NCI-H2227 (cell line): ENCODE results near the gene VOPP1.
"Not testable (repeated sequence)": the region's sequence is repeated elsewhere in the genome, so short reads cannot be mapped to it uniquely, and the experiment has no call there.

Experiments used
- DNase-seq: peaks from one replicate; lab custom pipeline; 2025; ENCODE audit not compliant: unreplicated experiment; lab: John Stamatoyannopoulos, UW

The VOPP1 gene, protein sequence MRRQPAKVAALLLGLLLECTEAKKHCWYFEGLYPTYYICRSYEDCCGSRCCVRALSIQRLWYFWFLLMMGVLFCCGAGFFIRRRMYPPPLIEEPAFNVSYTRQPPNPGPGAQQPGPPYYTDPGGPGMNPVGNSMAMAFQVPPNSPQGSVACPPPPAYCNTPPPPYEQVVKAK

DNA sequence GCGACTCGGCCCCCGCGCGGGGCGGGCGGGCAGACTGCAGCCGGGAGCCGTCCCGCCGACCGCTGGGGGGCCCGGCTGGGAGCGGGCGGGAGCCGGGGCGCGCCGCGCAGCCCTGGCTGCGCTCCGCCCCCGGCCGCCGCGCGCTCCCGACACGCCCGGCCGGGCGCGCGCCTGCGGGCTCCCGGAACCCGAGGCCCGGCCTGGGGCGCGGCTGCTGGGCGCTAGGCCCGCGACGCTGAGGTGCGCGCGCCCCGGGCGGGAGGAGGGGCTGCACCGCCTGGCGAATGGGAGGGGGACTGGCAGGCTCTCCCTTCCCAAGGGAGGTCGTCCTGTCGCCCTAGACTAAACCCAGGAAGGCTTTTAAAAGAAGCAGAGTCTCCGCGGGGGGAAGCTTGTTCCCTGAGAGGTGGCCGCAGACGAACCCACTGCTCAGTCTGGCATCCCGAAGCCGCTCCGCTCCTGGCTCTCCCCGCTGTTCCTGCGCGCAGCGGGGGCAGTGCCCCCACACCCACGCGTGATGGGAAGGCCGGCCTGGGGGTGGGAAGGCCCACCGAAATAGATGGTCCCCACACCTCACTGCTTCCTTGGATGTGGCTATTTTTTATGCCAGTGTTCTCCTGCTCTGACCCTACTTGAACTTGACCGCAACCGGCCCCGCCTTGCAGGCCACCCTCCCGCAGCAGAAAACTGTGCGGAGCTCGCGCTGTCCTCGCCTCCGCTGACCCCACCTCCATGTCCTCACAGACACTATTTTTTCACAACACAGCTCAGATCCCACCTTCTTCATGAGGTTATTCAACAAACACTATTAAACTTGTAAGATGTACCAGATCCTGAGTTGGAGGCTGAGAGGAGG is at the start of gene VOPP1:
TSS of gene VOPP1 (minus strand) at position 125 of the 856 bp plus-strand sequence. CDS start 178 bp downstream, outside the sequence.
- DNase-seq, result peak; percentile 86

DNA sequence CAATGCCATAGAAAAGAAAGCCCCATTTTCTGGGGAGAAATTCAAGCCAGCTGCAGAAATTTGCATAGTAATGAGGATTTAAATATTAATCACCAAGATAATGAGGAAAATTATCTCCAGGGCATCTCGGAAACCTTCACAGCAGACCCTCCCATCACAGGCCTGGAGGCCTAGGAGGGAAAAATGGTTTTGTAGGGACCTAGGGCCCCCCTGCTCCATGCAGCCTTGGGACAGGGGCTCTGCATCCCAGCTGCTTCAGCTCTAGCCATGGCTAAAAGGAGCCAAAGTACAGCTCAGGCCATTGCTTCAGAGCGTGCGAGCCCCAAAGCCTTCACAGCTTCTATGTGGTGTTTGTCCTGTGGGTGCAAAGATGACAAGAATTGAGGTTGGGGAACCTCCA is 46.6 kb upstream of the VOPP1 start:
- no peak for DNase-seq

DNA sequence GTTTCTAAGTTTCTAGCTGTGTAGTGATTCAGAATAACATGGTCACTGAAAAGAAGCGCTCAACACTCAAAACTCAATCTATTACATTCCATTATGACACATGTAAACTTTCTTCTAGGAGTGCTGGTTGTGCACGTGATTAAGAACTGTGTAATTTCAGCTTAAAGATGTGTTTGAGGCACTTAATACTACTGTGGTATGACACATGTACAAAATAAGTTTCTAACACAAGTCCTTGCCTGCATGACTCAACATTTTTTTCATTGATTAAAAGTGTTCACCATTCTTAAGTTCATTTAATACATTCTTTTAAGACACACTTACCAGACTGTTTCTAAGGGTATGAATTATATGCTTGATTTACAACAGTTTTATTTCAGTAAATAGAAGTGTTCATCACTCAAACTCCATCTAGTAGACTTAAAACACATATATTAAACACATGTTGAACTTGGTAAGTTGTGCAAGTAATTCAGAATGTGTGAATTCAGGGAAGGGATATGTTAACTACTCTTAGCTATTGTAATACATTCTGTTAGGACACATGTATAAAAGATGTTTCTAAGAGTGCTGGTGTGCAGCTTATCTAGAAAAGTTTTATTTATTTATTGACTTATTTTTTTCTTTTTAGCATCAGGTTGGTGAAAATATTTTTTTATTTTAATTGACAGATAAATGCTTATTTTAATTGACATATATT is 42.2 kb upstream of the VOPP1 start:
- DNase-seq, result not testable (repeated sequence)

DNA sequence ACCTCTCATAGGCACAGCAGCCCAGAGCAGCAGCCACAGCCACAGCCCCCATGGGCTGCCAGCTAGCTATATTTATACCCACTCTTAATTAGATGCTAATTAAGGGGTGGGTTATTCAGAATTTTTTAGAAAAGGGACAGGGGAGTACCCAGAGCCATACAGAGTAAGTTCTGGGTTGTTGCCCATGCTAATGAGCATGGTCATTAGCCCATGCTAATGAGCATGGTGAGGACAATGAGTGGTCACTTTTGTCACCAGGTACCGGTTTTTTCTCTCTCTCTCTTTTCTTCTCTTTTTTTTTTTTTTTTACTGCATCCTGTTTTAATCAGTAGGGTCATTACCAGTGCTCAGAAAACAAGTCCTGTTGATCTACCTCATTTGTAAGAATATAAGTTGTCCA is 37.4 kb upstream of the VOPP1 start:
- not testable (repeated sequence) for DNase-seq

DNA sequence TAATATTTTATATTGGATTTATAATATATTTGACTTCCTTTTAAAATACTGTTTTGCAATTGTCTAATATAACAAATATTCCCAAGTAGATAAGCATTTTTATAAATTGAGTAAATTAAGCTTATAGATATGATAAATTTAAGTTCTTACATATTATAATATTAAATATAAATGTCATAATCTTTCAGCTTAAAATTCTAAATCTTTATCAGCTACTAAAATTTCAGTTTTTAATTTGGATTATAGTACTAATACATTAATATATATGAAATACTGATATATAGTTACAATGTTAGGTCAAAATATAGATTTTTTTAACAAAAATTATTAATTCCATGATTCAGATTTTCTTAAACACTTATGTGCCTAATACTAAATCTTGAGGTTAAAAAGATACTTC is 33.4 kb upstream of the VOPP1 start:
- DNase-seq, result not testable (repeated sequence)

DNA sequence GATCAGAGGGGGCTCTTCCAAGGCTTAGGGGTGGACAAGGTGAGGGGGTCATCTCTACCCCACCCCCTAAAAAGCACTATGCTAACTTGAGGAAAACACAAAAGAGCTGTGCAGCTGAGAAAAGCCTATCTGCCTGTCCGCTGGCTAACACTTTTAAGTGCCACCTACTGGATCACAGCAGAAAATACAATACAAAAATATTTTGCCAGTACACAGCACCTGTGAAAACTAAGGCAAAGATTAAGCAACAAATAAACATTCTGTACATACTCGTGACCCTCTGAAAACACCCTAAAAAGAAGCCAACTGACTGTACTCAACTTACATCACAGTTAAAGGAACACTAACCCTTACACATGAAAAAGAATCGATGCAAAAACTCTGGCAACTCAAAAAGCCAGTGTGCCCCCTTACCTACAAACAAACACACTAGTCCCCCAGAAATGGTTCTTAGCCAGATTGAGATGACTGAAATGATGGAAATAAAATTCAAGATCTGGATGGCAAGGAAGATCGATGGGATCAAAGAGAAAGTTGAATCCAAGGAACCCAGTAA is 25.7 kb upstream of the VOPP1 start:
- peak; percentile 4 for DNase-seq

DNA sequence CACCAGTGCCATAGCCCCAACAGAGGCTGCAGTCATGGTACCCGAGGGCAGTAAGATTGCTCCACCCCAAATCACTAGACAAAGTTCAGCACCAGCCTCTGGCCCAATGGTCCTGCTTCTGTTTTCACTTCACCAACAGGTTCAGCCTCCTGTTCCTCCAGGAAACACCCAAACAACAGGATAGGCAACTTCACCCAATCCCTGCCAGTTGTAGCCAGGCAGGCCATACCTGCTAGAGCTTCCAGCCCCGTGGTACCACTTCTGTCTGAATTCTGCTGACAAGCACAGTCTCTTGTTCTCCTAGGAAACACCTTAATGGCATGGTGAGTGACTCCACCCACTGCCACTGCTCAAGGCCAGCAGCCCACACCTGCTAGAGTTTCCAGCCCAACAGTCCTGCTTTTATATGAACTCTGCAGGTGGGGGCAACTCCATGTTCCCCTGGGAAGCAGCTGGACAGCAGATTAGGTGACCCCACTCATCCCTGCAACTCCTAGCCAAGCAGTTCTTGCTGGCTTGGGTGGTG is 25.0 kb upstream of the VOPP1 start:
- DNase-seq, result not testable (repeated sequence)

DNA sequence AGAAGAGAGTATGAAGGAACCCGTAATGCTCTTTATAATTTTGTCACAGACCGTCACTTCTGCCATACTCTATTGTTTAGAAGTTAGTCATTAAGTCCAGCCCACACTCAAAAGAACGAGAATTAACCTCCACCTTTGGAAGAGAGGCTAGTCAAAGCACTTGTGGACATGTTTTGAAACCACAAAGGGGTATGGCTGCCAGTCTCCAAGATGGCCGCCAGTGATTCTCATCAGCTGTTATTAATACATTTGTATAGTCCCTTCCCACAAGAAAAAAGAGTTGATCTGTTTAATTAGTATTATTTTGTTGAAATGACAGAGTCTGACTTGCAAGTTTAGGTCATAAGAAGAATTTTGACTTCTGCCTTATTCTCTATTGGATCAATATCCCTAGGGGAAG is 23.2 kb upstream of the VOPP1 start:
- DNase-seq, result no peak

DNA sequence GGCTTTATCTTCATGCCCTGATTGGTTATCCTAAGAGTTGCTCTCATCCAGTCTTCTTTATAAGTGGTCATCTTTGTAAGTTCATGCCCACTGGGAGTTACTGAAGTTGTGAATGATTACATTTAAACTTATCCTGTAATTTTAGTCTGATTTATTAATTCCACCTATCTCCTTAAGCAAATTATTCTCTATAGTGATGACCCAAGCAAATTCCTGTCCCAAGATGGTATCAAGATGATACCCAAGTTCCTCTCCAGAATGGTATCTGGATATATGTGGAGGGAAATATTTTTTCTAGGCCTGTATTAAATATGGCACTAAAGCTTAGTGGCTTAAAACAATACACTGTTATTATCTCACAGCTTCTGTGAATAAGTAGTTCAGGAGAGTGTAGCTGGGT is 22.6 kb upstream of the VOPP1 start:
- no peak for DNase-seq

DNA sequence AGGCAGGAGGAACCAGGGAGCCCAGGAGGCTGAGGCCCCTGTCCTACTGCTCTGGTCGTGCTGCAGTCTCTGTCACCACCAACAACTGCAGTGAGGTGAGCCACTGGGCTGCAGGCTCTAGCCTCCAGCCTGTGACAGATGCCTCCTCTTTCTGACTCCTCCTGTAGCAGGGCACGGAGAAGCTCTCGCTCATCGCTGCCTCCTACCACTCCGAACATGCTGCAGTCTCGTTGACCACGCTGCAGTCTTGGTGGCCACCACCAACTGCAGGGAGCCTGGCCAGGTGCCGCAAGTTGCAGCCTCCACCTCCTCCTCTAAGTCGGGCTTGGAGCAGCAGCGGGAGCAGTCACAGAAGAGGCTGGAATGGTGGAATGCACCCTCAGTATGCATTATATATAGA is 22.1 kb upstream of the VOPP1 start:
- no peak for DNase-seq

DNA sequence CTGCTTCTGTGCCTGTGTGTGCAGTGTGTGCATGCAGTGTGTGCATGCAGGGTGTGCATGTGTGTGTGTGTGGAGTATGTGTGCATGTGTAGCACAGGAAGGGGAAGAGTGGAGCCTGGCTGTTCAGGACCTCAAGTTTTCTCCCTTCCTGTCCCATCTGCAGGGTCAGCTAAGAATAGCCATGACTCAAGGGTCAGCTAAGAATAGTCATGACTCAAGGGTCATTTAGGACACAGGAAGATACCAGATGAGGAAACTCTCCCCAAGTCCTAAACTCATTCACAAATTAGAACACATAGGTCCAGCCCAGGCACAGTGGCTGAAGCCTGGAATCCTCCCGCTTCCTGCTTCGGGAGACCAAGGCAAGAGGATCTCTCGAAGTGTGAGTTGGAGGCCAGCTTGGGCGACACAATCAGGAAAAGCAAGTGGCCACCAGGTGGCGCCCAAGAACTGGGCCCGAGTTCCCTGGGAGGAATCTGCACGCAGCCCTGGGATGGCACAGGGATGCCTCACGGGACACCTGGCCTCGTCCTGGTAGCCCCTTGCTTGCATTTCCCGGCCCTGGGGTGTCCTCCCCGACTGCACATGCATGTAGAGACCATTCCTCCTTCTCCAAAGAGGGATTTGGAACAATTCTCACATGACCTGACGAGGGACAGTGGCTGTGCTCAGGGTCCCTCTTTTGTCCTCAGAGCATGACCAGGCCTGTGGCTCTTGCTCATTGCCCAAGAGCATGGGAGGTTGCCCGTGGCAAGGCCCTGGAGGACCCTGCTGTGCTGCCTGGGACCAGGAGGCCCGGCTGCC is 21.4 kb upstream of the VOPP1 start:
- DNase-seq, result peak; percentile 28

DNA sequence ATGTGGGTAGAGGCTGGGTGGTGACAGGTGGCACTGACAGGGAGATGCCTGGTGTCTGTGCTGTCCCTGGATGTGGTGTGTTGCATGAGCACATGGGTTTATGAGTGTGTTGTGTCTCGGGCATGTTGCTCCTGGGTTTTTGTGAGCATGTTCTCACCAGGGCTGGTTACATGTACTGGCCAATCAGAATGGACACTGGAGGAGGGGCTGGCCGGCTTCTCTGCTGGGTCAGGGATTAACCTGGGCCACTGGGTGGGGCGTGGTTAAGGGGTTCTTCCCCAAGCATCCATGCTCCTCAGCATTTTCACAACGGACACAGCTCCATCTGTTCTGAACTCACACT is 20.8 kb upstream of the VOPP1 start:
- DNase-seq, result no peak

DNA sequence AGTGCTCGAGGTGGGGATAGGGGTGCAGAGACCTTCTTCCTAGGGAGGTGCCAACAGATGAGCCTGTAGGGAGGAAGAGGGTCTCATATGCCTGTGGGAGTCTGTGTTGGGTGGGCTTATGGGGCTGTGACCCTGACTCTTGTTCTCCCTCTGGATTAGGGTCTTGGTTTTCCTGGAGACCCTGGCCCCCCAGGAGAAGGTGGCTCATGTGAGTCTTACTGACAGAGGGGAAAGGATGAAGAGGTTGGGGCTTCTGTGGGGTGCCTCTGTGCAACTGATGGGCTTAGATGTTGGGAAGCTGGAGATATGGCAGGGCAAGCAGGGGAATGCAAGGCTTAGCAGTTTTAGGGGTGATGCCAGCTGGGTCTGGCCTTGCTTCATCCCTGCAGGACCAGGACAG is 20.2 kb upstream of the VOPP1 start:
- no peak for DNase-seq

DNA sequence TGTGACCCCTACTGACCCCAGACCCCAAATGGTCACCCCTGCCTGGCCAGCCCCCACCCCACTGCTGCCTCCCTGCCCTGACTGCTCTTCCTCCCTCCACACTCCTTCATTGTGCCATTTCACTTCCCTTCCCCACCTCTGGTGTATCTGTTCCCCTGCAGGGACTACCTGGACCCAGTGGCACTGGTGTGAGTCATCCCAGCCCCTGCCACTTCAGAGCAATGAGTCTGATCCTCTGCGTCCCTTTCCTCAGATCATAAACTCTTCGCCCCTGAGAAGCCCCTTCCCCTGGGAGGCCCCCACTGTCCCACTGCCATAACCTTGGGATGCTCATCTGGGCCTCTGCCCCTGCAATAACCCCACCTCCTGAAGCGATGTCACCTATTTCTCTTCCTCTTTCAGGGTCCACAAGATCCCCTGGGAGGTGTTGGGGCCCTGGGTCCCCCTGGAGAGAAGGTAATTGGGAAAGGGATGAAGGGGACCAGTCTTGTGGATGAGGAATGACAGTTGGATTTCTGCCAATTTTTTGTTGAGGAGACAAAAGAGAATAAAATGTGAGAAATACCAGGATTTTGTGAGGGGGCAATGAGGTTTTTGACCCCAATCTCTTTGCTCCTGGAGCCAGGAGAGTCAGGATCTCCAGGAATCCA is 19.1 kb upstream of the VOPP1 start:
- no peak for DNase-seq

DNA sequence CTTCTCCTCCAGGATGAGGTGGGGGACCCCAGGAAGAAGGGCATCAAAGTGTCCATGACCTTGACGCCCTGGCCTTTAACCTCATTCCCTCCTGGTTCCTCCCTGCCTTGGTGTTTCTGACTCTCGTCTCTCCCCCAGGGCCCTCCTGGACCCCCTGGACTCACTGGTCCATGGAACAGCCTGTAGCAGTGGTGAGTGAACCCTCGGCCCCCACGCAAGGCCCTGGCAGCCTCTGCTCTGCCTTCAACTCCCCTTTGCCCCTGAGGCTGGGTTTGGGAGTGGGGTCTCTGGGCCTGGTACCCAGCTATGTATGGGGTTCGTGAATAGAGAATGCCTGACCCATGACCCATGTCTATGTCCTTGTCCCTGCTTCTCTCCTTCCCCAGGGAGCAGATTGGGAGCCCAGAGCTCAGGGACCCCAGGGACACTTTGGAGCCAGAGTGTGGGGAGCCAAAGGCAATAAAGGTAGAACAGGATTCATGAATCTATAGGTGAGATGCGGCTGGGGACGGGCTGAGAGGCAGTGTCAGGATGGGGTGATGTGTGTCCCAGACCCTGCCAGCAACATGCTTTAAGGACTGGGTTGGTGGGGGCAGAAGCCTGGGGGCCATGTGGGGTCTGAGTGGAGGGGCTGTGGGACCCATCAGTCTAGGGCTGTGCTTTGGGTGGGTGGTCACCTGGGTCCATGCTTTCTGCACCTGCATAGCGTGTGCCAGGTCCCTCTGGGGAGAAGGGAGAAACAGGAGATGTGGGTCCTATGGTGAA is 18.4 kb upstream of the VOPP1 start:
- DNase-seq, result no peak

DNA sequence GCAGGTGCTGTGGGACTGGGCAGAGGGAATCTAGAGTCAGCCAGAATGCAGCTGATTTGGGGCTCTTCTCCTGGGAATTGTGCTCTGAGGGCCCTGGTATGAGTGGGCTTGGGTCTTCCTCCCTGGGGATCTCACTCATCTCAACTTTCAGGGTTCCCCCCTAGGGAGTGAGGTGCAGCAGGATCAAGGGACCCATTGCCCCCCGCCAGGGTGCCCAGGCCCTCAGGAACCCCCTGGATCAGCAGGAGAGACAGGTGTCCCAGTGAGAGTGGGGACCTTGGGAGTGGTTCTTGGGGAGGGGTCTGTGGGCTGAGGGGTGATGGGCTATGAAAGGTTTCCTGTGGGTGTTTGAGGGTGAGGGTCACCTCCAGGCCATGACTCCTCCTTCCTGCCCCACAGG is 17.6 kb upstream of the VOPP1 start:
- DNase-seq, result no peak

DNA sequence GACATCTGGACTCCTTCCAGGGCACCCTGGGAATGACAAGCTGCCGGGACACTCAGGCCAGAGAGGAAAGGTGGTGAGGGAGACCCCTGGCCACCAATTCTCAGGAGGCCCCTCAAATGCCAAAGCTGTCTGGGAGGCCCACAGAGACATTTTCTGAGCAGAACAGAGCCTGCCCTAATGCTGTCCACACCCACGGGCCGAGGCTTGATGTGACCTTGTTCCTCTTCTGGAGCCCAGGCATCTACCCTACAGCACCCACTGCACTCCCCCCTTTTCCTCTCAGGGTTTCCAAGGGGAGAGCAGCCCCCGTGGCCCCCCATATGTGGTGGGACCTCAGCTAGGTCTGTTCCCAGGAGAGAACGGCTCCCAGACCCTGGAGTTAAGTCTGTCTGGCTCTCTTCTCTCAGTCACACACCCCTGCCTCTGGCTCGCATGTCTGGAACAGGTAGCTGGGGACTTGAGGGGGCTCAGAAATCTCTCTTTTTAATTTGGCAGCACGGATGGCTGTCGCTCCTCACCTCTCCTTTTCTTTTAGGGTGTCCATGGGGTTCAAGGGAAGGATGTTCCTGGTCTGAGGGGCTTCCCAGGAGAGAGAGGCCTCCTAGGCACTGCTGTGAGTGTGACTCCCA is 16.8 kb upstream of the VOPP1 start:
- no peak for DNase-seq

DNA sequence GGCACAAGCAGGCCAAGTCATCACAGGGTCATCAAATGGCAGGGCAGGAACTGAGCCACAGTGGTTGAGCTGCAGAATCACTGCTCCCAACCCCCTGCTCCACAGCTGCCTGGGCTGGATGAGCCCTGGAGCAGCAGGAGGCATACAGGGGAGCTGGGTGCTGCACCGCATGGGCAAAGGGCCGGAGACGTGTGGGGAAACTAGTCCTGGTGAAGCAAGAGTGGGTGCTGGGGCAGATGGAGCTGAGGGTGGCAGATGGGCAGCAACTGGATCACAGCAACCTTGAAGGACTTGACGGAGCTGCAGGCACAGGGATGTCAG is 16.0 kb upstream of the VOPP1 start:
- DNase-seq, result no peak

DNA sequence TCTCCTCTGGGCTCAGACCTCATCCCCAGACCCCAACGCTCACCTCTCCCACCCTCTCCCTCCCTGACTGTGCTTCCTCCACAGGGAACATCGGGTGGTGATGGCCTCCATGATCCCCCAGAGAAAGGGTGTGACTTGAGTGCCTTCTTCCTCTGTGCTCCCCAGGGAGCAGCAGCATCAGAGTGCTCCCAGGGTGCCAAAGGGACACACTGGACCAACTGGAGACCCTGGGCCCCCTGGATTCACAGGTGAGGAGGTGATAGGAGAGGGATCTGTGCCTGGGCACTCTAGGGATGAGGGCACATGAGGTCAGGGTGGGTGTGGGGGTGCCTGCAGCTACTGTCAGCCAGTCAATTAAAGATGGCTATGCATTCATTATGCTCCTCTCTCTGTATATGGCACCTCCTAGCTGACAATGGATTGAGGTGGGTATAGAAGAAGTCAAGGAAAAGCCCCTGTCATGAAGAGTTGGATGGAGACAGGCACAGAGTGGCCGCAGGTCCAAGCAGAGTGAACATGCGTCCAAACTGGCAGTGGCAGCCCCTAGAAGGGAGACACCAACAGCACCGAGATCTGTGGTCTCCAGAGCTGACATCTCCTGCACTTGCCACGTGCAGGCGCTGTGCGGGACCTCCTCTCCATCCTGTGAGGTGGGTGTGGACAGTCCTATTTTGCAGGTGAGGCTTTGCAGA is 15.5 kb upstream of the VOPP1 start:
- DNase-seq, result no peak
